Fibroblast of peridontal ligament (primary cell): ENCODE results near the gene TRIM29.
A peak's percentile ranks its signal among the peaks of the same experiment; 100 is the strongest.
"Not testable (repeated sequence)": the region's sequence is repeated elsewhere in the genome, so short reads cannot be mapped to it uniquely, and the experiment has no call there.

Source experiments
- DNase-seq: peaks from one replicate; pipeline ENCODE4 v3.0.0-alpha.2; 2010; ENCODE audit errors: extremely low read depth

The TRIM29 gene

GRCh38 chr11:120137611-120138521 is at the start of gene TRIM29:
TSS of gene TRIM29 (minus strand) at chr11:120138113. CDS start at chr11:120138031, 82 bp downstream.
- no peak for DNase-seq

GRCh38 chr11:120186774-120187591 is 49.1 kb upstream of the TRIM29 start:
- peak; percentile 40 for DNase-seq

GRCh38 chr11:120186456-120186773 is 48.5 kb upstream of the TRIM29 start:
- DNase-seq: no peak

GRCh38 chr11:120185706-120186455 is 48.0 kb upstream of the TRIM29 start:
- DNase-seq: no peak

GRCh38 chr11:120184946-120185705 is 47.2 kb upstream of the TRIM29 start:
- peak; percentile 71 for DNase-seq

- no peak for DNase-seq
Observed at GRCh38 chr11:120184371-120184945, 46.5 kb upstream of the TRIM29 start.

- no peak for DNase-seq
Observed at GRCh38 chr11:120183701-120184141, 45.8 kb upstream of the TRIM29 start.

GRCh38 chr11:120182790-120183491 is 45.0 kb upstream of the TRIM29 start:
- peak; percentile 34 for DNase-seq

- DNase-seq: no peak
Observed at GRCh38 chr11:120182372-120182771, 44.5 kb upstream of the TRIM29 start.

- DNase-seq: no peak
Observed at GRCh38 chr11:120181376-120181975, 43.6 kb upstream of the TRIM29 start.

- DNase-seq: peak; percentile 42
Observed at GRCh38 chr11:120180551-120181232, 42.8 kb upstream of the TRIM29 start.

- DNase-seq: not testable (repeated sequence)
Observed at GRCh38 chr11:120180063-120180462, 42.1 kb upstream of the TRIM29 start.

GRCh38 chr11:120179057-120179672 is 41.3 kb upstream of the TRIM29 start:
- DNase-seq: no peak

- peak; percentile 40 for DNase-seq
Observed at GRCh38 chr11:120178561-120179056, 40.7 kb upstream of the TRIM29 start.

- no peak for DNase-seq
Observed at GRCh38 chr11:120174866-120175265, 37.0 kb upstream of the TRIM29 start.

- peak; percentile 55 for DNase-seq
Observed at GRCh38 chr11:120173807-120174206, 35.9 kb upstream of the TRIM29 start.

- no peak for DNase-seq
Observed at GRCh38 chr11:120173019-120173705, 35.2 kb upstream of the TRIM29 start.
